HEK293T (cell line): ENCODE data around the gene GSC.

Experiments
- CTCF ChIA-PET: fragments of 350-600 bp; formaldehyde crosslinking; extraction: SDS; loops from one replicate; lab custom pipeline; 2021; ENCODE audit warnings: antibody characterized with exemption, inconsistent platforms; lab: Yijun Ruan, JAX
- POLR2A ChIA-PET: fragments of 350-600 bp; formaldehyde crosslinking; extraction: SDS; loops from one replicate; lab custom pipeline; 2020; ENCODE audit warnings: antibody characterized with exemption, inconsistent platforms; lab: Yijun Ruan, JAX
- DNase-seq: peaks from one replicate; pipeline ENCODE4 v3.0.0; 2012; ENCODE audit warnings: mixed read lengths; ENCODE audit errors: extremely low spot score
- ARNT ChIP-seq: fragments of 450-650 bp; IDR thresholded peaks from 2 replicates; pipeline ENCODE4 v1.6.1; 2017; ENCODE audit warnings: mild to moderate bottlenecking
- BHLHE40 ChIP-seq: fragments of 450-650 bp; IDR thresholded peaks from 2 replicates; pipeline ENCODE4 v1.6.1; 2016; ENCODE audit warnings: mild to moderate bottlenecking, moderate library complexity, borderline replicate concordance
- CTBP1 ChIP-seq: fragments of 450-650 bp; IDR thresholded peaks from 2 replicates; pipeline ENCODE4 v1.6.1; 2016; ENCODE audit warnings: borderline replicate concordance
- ELF4 ChIP-seq: fragments of 450-650 bp; IDR thresholded peaks from 2 replicates; pipeline ENCODE4 v1.6.1; 2017; ENCODE audit warnings: antibody characterized with exemption
- FOXA1 ChIP-seq: fragments of 450-650 bp; IDR thresholded peaks from 2 replicates; pipeline ENCODE4 v1.6.1; 2016; ENCODE audit warnings: mild to moderate bottlenecking
- FOXK2 ChIP-seq: fragments of 450-650 bp; IDR thresholded peaks from 2 replicates; pipeline ENCODE4 v1.6.1; 2016; ENCODE audit warnings: mild to moderate bottlenecking
- FOXM1 ChIP-seq: fragments of 450-650 bp; IDR thresholded peaks from 2 replicates; pipeline ENCODE4 v1.6.1; 2017; ENCODE audit warnings: mild to moderate bottlenecking, borderline replicate concordance
- HDGF ChIP-seq: fragments of 450-650 bp; IDR thresholded peaks from 2 replicates; pipeline ENCODE4 v1.6.1; 2017; ENCODE audit warnings: antibody characterized with exemption, borderline replicate concordance
- L3MBTL2 ChIP-seq: fragments of 450-650 bp; conservative IDR thresholded peaks from 2 replicates; pipeline ENCODE4 v1.6.1; 2016; ENCODE audit warnings: mild to moderate bottlenecking
- LEF1 ChIP-seq: fragments of 450-650 bp; IDR thresholded peaks from 2 replicates; pipeline ENCODE4 v1.6.1; 2017; ENCODE audit warnings: mild to moderate bottlenecking, borderline replicate concordance
- NFRKB ChIP-seq: fragments of 450-650 bp; IDR thresholded peaks from 2 replicates; pipeline ENCODE4 v1.6.1; 2016; ENCODE audit warnings: mild to moderate bottlenecking, moderate library complexity
- PKNOX1 ChIP-seq: fragments of 450-650 bp; IDR thresholded peaks from 2 replicates; pipeline ENCODE4 v1.6.1; 2016
- SP1 ChIP-seq: fragments of 450-650 bp; IDR thresholded peaks from 2 replicates; pipeline ENCODE4 v1.6.1; 2017
- SUZ12 ChIP-seq: fragments of 450-650 bp; IDR thresholded peaks from 2 replicates; pipeline ENCODE4 v1.6.1; 2016; ENCODE audit warnings: mild to moderate bottlenecking
- TARDBP ChIP-seq: fragments of 450-650 bp; IDR thresholded peaks from 2 replicates; pipeline ENCODE4 v1.6.1; 2016
- ZNF384 ChIP-seq: fragments of 450-650 bp; IDR thresholded peaks from 2 replicates; pipeline ENCODE4 v1.6.1; 2016

The GSC gene

GRCh38 chr14:94762431-94762830, 7.5 kb downstream of the GSC start:
- no peak for TF ChIP-seq ELF4
- TF ChIP-seq FOXM1: no peak
- no peak for TF ChIP-seq LEF1
- TF ChIP-seq SUZ12: no peak
- TF ChIP-seq BHLHE40: no peak
- TF ChIP-seq L3MBTL2: no peak
- no peak for DNase-seq
- POLR2A ChIA-PET: no interaction called here
- CTCF ChIA-PET: interaction anchor here (1.1 kb wide), 1 partner anchor 61 kb away, joined by 3 read pairs; no protein-coding TSS in a partner anchor

- CTCF ChIA-PET: interaction anchor here (0.9 to 1.1 kb wide), 2 partner anchors 13 to 62 kb away, joined by 3 read pairs; no protein-coding TSS in a partner anchor
- no peak for TF ChIP-seq SP1
- TF ChIP-seq PKNOX1: no peak
- TF ChIP-seq ZNF384: no peak
- TF ChIP-seq SUZ12: no peak
- no peak for TF ChIP-seq ARNT
- TF ChIP-seq ELF4: no peak
- TF ChIP-seq L3MBTL2: no peak
- TF ChIP-seq CTBP1: no peak
- TF ChIP-seq TARDBP: no peak
- no peak for TF ChIP-seq HDGF
- no peak for TF ChIP-seq FOXM1
- no peak for TF ChIP-seq BHLHE40
- no peak for TF ChIP-seq FOXA1
- no peak for TF ChIP-seq NFRKB
- TF ChIP-seq LEF1: no peak
- no peak for TF ChIP-seq FOXK2
- no peak for DNase-seq
- POLR2A ChIA-PET: interaction anchor here (0.7 kb wide), 1 partner anchor 8 kb away, joined by 3 read pairs; the partner anchor contains the start of gene GSC
Measured at GRCh38 chr14:94761997-94762377, 7.9 kb downstream of the GSC start.

- DNase-seq: no peak
- POLR2A ChIA-PET: interaction anchor here (0.7 kb wide), 1 partner anchor 9 kb away, joined by 3 read pairs; the partner anchor contains the start of gene GSC
- no peak for TF ChIP-seq ARNT
- TF ChIP-seq FOXK2: no peak
- TF ChIP-seq ELF4: no peak
- TF ChIP-seq PKNOX1: no peak
- TF ChIP-seq SUZ12: no peak
- TF ChIP-seq FOXM1: no peak
- TF ChIP-seq FOXA1: no peak
- TF ChIP-seq L3MBTL2: no peak
- no peak for TF ChIP-seq HDGF
- TF ChIP-seq CTBP1: no peak
- TF ChIP-seq ZNF384: no peak
- TF ChIP-seq SP1: no peak
- TF ChIP-seq TARDBP: no peak
- no peak for TF ChIP-seq NFRKB
- CTCF ChIA-PET: interaction anchor here (0.7 to 1.1 kb wide), 3 partner anchors 13 to 62 kb away, joined by 3 read pairs; no protein-coding TSS in a partner anchor
Measured at GRCh38 chr14:94761348-94761996, 8.4 kb downstream of the GSC start.

- CTCF ChIA-PET: interaction anchor here (1.0 kb wide), 1 partner anchor 8 kb away, joined by 3 read pairs; no protein-coding TSS in a partner anchor
- no peak for DNase-seq
- TF ChIP-seq BHLHE40 (no peak), FOXM1 (no peak), L3MBTL2 (no peak), FOXK2 (no peak), ARNT (no peak), FOXA1 (no peak), PKNOX1 (no peak), SUZ12 (no peak), TARDBP (no peak), ELF4 (no peak), CTBP1 (no peak)
- POLR2A ChIA-PET: interaction anchor here (1.9 kb wide), 1 partner anchor 14 kb away, joined by 6 read pairs; the partner anchor contains the start of gene GSC
Measured at GRCh38 chr14:94756310-94756882, 13.5 kb downstream of the GSC start.

- ChIA-PET POLR2A (no interaction called here), CTCF (no interaction called here)
- DNase-seq: no peak
- TF ChIP-seq HDGF: no peak
- TF ChIP-seq L3MBTL2: no peak
- no peak for TF ChIP-seq ELF4
- TF ChIP-seq FOXK2: no peak
Measured at GRCh38 chr14:94754391-94754942, 15.4 kb downstream of the GSC start.
